Naive thymus-derived CD4-positive, alpha-beta T cell (primary cell): ENCODE data around the gene VCPKMT. TPM values are rescaled to one million over a fixed set of nuclear protein-coding genes. Genes with fewer than 3 reads are reported as not detected.

Experiments used
- polyA plus RNA-seq, 2 donors: library from polyadenylated mRNA; unstranded; fragments of 300-500 nt; fragmentation: Illumina TruSeq; gene quantifications; one replicate each; pipeline ENCODE4 v1.2.3, GENCODE V29; 2021
- total RNA-seq, 6 experiments: library from RNA in 5 of 6; stranded (reverse) in 5 of 6; gene quantifications; 1 replicate in 5 of 6; 2 replicates in 1 of 6; pipeline ENCODE4 v1.2.3 and lab custom pipeline; 2021 to 2026

VCPKMT gene
- total and polyA plus RNA-seq, 7 experiments from 2014 or later: 7.5 to 25.9 (median 16.4) TPM

Other genes with a start within 250 kb of the VCPKMT start
- 100 to 1,000 TPM in 1 of 5 experiments, 10 to 100 TPM in 4; 61.9 to 173 (median 77.6) TPM for gene ARF6, start 223.5 kb downstream of the VCPKMT start, total RNA-seq
- 100 to 1,000 TPM in 1 of 2 donors, 10 to 100 TPM in 1; 90.6 to 105 TPM for gene ARF6, start 223.5 kb downstream of the VCPKMT start, polyA plus RNA-seq
- 10 to 100 TPM; 19.7 to 49.6 (median 38.7) TPM for gene SOS2, start 115.0 kb upstream of the VCPKMT start, total RNA-seq
- gene SOS2, start 115.0 kb upstream of the VCPKMT start, polyA plus RNA-seq: 10 to 100 TPM; 10.2 to 11.6 TPM
- gene L2HGDH, start 195.7 kb upstream of the VCPKMT start, total RNA-seq: 10 to 100 TPM in 1 of 5 experiments, 1 to 10 TPM in 4; 3.7 to 10.1 (median 4.8) TPM
- 1 to 10 TPM; 3.0 to 5.3 TPM for gene L2HGDH, start 195.7 kb upstream of the VCPKMT start, polyA plus RNA-seq
- 10 to 100 TPM; 15.5 to 21.2 (median 16.7) TPM for gene DMAC2L, start 195.8 kb upstream of the VCPKMT start, total RNA-seq
- gene DMAC2L, start 195.8 kb upstream of the VCPKMT start, polyA plus RNA-seq: 10 to 100 TPM; 13.1 to 27.5 TPM